Activated CD8-positive, alpha-beta memory T cell treated with anti-CD3 and anti-CD28 coated beads for 48 hours (primary cell): ENCODE data around the gene PPP2R5A.
"Not testable (repeated sequence)": the region's sequence is repeated elsewhere in the genome, so short reads cannot be mapped to it uniquely, and the experiment has no call there.

Experiments used
- DNase-seq, 3 experiments: peaks; one replicate each; pipeline ENCODE4 v3.0.0-alpha.2; 2020; ENCODE audit warnings: low read depth in 2 of 3, low spot score in 2 of 3

Gene PPP2R5A

DNA sequence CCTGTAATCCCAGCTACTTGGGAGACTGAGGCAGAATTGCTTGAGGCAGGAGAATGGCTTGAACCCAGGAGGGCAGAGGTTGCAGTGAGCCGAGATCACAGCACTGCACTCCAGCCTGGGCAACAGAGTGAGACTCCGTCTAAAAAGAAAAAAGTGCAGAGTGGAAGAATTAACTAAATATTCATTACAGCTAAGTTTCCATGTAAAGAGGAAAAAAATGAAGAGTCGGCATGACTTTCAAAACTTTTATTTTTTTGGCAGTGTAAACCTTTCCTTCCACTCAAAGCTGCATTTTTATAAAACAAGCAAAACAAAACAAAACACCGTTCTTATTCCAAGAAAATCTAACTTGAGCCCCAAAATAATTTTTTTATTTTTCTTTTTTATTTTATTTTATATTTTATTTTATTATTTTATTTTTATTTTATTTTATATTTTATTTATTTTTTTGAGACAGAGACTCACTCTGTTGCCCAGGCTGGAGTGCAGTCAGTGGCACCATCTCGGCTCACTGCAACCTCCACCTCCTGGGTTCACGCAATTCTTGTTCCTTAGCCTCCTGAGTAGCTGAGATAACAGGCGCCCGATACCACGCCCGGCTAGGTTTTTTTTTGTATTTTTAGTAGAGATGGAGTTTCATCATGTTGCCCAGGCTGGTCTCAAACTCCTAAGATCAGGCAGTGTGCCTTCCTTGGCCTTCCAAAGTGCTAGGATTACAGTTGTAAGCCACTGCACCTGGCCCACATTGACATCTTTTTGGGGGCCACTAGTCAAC lies 66.6 kb downstream of the PPP2R5A start:
- DNase-seq: no peak

- no peak for DNase-seq
These were observed 68.0 kb downstream of the PPP2R5A start for GRCh38 chr1:212353181-212353580.

GRCh38 chr1:212354464-212354863 lies 69.3 kb downstream of the PPP2R5A start:
- no peak for DNase-seq

- DNase-seq: no peak
These were observed 70.2 kb downstream of the PPP2R5A start for GRCh38 chr1:212355230-212355969.

GRCh38 chr1:212359794-212360479 lies 74.7 kb downstream of the PPP2R5A start:
- no peak for DNase-seq

- no peak for DNase-seq
These were observed 79.8 kb downstream of the PPP2R5A start for GRCh38 chr1:212364985-212365384.

DNA sequence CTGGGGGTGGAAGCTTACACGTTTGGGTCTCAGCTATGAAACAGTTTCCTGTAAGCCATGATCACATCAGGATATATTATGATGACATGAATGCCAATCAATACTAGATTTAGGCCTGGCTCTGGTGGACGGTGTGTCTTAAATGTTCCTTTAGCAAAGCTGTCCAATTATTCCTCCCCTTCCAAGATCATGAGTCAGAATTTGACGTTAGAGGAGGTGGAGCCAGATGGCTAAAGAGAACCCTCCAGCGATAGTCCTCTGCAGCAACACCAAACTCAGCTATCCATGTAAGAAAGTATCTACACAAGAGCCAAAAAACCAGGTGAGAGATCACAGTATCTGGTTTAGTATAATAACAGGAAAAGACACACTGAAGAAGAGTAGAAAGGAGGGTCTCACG lies 81.7 kb downstream of the PPP2R5A start:
- no peak for DNase-seq

GRCh38 chr1:212367474-212368072 lies 82.4 kb downstream of the PPP2R5A start:
- no peak for DNase-seq

DNA sequence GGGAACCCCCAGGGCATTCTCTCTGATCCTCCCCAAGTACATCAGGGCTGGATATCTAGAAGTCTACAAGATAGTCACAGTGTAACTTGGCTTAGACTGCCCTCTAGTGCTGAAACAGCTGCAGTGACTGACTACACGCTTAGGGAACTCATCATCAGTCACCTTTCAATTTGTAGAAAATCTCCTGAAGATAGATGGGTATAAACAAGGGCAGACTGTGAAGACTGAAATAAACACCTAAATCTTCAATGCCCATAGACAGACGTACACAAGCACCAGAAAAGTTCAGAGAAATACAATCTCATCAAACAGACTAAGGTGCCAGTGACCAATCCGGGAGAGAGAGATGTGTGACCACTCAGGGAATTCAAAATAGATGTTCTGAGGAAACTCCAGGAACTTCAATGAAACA lies 82.9 kb downstream of the PPP2R5A start:
- peak in 1 of 3 experiments; percentile 10 for DNase-seq

DNA sequence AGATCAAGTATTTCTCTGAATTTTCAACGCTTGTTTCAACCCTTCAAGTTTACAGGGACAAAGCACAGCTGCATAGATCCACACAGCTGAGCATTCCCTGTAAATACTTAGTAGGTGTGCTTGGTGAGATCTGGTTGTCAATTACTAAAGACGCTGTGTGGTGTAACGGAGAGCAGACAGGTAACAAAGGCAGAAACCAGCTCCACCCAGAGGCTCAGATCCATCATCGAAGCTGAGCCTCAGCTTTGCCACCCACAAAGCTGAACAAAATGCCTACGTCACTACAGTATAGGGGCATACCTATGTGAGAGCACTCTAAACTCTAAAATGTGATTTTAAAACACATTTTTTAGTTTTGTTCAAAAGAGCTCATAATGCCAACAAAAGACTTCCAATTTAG lies 90.8 kb downstream of the PPP2R5A start:
- DNase-seq: no peak

DNA sequence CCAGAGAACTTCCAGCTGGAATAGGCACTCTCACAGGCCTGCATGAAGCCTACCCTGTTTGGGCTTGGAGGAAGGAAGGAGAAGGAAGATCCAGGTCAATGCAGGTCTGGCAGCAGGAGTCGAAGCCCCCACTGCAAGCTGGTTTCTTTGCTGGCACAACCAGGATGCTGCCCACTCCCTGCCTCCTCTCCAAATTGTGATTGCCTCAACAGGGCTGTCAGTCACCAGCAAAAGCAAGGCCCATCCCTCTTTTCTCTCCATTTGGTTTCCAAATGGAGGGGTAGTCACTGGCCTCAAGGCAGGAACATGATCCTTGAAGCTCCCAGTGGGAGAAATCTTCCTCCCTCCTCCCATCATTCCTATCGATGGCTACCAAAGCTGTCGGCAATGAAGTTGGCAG lies 92.4 kb downstream of the PPP2R5A start:
- no peak for DNase-seq

DNA sequence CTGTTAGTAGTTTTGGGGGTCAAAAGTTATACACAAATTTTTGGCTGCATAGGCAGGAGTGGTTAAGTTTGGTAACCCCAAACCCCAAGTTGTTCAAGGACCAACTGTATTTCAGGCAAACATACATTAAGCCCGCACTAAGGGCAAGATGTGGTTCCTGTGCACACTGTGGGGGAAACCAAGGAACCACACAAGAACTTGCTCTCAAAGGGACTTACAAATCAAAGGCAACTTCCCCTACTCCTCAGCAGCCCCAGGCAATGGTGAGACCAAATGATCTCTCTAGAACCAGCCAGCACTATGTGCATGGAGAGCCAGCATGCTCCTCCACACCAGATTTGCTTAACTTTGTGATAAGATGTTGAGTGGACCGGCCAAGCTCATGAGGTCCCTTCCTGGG lies 94.2 kb downstream of the PPP2R5A start:
- no peak for DNase-seq

- DNase-seq: no peak
These were observed 96.3 kb downstream of the PPP2R5A start for GRCh38 chr1:212381397-212382035.

GRCh38 chr1:212386029-212386428 lies 100.8 kb downstream of the PPP2R5A start:
- DNase-seq: no peak

GRCh38 chr1:212388985-212389716 lies 103.9 kb downstream of the PPP2R5A start:
- DNase-seq: no peak

- DNase-seq: not testable (repeated sequence)
These were observed 110.6 kb downstream of the PPP2R5A start for GRCh38 chr1:212395678-212396437.

GRCh38 chr1:212396638-212397037 lies 111.4 kb downstream of the PPP2R5A start:
- DNase-seq: no peak

DNA sequence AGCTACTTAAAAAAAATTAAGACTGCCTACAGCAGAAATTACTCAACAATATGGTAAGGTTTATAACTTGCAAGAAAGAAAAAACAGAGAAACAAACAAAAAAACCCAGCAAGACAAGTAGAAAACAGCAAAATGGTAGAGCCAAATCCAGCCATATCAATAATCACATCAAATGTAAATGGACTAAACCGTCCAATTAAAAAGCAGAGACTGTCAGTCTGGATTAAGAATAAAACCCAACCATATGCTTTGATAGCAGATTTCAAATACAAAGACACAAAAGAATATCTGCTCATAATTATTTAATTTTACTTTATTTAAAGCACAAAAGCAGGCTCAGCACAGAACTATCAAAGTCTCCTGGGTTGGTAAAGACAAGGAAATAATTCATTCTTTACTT lies 112.0 kb downstream of the PPP2R5A start:
- DNase-seq: no peak

- DNase-seq: no peak
These were observed 115.8 kb downstream of the PPP2R5A start for GRCh38 chr1:212401042-212401441.
